Upper lobe of right lung (tissue), 1 donor: ENCODE data around the gene EXOC7. TPM values are rescaled to one million over a fixed set of nuclear protein-coding genes. Genes with fewer than 3 reads are reported as not detected.

Source experiments
- ATAC-seq: fragments of 200-7000 bp; cut with Tn5 transposase; one replicate; pipeline ENCODE4 v1.9.1; 2020; ENCODE audit warnings: mild to moderate bottlenecking, moderate library complexity
- DNase-seq: peaks from one replicate; pipeline ENCODE4 v3.0.0-alpha.2; 2020
- H3K27ac ChIP-seq: fragments of 200-600 bp; one replicate; pipeline ENCODE4 v1.8.0; 2022
- H3K27me3 ChIP-seq: fragments of 200-600 bp; one replicate; pipeline ENCODE4 v1.8.0; 2022; ENCODE audit warnings: mild to moderate bottlenecking
- H3K36me3 ChIP-seq: fragments of 200-600 bp; one replicate; pipeline ENCODE4 v1.8.0; 2022
- H3K4me1 ChIP-seq: fragments of 200-600 bp; one replicate; pipeline ENCODE4 v1.8.0; 2022
- H3K4me3 ChIP-seq: fragments of 200-600 bp; one replicate; pipeline ENCODE4 v1.8.0; 2022; ENCODE audit warnings: mild to moderate bottlenecking
- H3K9me3 ChIP-seq: fragments of 200-600 bp; one replicate; pipeline ENCODE4 v1.8.0; 2022
- intact Hi-C: fragments of 100-400 bp; cut with DNase I; formaldehyde crosslinking; loops from one replicate; pipeline ENCODE4 v1.11.0; 2022
- total RNA-seq: library from RNA; stranded (reverse); fragmentation: NEBNext Ultra II Directional; extraction: Animal tissue kit (Norgen Biotek cat#: 25700); gene quantifications from one replicate; pipeline ENCODE4 v1.2.1, GENCODE V29; 2021
- TF ChIP-seq, protein P1 (sequence below): fragments of 200-600 bp; IDR thresholded peaks from one replicate; pipeline ENCODE4 v1.8.0; 2022; ENCODE audit warnings: antibody characterized with exemption
- donor health status: DM: no; HTN: yes; CAD: no; lungs with severe emphysema.

Gene EXOC7
- total RNA-seq, 1 donor from 2014 or later, result 121 TPM

DNA sequence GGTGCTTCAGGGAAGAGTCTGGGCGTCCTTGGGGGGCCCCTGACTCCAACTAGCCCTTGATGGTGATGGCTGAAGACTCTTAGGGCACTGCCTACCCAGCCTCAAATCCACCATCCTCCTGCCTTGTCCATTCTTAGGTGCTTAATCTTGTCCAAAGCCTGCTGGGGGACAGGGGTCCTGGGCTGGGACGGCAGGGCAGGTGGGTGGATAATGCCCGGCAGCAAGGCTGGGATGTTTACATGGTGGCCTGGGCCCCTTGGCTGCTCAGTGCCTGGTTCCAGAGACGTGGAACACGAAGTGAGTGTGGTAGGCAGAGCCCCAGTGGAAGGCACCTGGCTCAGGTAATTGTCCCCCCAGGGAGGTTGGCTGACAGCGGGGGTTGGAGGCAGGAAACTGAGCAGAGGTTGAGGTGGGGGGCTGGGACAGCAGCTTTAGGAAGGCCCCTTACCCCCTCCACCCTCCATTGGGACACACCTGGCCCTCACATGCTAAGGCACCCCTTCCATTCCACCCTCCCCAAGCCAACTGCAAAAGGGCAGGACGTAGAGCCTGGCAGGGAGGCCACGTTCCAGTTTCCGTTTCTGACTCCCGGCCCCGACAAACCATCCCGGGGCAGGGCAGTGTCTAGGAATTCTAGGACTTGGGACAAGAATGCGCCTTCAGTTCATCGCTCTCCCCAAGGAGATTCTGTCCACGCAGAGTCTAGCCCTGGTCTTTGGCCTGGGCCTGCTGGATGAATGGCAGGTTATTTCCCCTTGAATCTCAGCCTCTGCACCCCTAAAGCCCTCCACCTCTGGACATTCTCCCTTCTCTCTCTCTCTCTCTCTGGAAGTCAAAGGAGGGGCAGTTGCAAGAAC lies 35.5 kb upstream of the EXOC7 start:
- intact Hi-C loops, result no loop called here
- Histone ChIP-seq H3K4me3 (peak overlapping the region; percentile 56), H3K27ac (peak overlapping the region; percentile 55), H3K27me3 (peaks cover 38% of the 10 kb centered on the region), H3K9me3 (no peaks in the 10 kb centered on the region), H3K36me3 (no peaks in the 10 kb centered on the region), H3K4me1 (peaks cover 31% of the 10 kb centered on the region)
- TF ChIP-seq, protein P1, sequence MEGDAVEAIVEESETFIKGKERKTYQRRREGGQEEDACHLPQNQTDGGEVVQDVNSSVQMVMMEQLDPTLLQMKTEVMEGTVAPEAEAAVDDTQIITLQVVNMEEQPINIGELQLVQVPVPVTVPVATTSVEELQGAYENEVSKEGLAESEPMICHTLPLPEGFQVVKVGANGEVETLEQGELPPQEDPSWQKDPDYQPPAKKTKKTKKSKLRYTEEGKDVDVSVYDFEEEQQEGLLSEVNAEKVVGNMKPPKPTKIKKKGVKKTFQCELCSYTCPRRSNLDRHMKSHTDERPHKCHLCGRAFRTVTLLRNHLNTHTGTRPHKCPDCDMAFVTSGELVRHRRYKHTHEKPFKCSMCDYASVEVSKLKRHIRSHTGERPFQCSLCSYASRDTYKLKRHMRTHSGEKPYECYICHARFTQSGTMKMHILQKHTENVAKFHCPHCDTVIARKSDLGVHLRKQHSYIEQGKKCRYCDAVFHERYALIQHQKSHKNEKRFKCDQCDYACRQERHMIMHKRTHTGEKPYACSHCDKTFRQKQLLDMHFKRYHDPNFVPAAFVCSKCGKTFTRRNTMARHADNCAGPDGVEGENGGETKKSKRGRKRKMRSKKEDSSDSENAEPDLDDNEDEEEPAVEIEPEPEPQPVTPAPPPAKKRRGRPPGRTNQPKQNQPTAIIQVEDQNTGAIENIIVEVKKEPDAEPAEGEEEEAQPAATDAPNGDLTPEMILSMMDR, result no peak
- ATAC-seq, result no peak
- no peak for DNase-seq

DNA sequence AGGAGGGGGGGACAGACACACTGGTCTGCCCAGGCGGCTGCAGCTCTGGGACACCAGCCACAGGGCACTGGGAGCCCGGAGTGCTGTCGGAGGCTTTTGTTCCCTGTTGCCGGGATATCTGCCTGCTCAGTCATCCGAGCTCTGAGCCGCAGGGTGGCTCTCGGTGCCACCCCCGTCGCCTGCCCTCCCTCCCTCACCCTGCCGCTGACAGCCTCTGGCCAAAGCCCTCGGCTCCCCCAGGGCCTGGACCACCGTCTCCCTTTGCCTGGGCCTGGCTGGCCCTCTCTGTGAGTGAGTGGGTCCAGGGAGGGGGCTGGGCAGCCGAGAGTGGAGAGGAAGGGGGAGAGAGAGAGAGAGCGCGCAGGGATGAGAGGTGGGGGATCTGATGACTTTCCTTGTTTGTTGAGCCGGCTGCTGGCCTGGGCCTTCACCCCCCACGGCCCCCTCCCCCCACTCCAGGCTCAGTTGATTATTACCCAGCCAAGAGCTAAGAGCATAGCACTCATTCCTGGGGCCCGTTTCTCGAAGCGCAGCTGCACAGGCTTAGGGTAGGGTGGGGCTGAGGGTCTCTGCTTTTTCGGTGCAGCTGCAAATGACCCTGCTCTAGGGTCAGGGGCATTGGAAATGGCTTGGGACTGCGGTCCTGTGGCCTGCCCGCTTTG lies 34.8 kb upstream of the EXOC7 start:
- TF ChIP-seq, protein P1, result no peak
- intact Hi-C loops, result no loop called here
- Histone ChIP-seq H3K4me3 (peak overlapping the region; percentile 56), H3K27ac (peak overlapping the region; percentile 55), H3K9me3 (no peaks in the 10 kb centered on the region), H3K27me3 (peaks cover 38% of the 10 kb centered on the region), H3K36me3 (no peaks in the 10 kb centered on the region), H3K4me1 (peaks cover 24% of the 10 kb centered on the region)
- ATAC-seq (peak; percentile 29), DNase-seq (no peak)

DNA sequence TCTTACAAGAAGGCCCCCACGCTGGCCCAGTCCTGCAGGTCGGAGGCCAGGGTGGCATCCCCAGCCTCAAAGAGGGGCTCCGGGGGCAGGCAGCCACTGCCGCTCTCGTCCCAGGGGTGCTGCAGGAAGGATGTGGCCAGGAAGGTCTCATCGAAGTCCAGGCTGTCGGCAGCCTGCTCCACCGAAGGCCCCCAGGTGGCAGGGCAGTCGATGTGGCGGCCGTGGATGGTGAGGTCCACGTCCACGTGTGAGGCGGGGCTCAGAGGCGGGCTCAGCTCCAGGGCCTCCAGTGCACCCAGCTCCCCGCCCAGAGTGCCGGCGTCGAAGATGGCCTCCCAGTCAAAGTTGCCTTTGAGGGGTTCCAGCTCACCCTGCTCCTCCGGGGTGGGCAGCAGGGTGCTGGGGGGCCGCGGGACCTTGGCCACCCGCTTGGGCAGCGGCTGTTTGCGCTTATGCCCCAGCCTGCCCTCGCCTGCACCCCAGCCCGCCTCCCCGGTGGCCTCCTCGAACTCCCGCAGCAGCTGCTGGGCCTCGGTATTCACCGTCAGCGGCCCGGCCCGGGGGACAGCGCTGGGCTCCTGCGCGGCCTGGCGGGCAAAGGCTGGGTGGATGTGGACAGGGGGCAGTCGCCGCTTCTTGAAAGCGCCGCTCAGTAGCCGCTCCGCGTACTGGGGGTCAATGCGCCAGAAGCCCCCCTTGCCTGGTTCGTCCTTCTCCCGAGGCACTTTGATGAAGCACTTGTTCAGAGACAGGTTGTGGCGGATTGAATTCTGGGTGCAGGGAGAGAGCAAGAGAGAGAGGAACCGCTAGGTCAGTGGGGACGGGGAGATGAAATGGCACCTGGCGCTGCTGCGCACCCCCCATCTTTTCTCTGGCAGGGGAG lies 34.0 kb upstream of the EXOC7 start:
- ATAC-seq, result no peak
- Histone ChIP-seq H3K27me3 (peaks cover 38% of the 10 kb centered on the region), H3K36me3 (no peaks in the 10 kb centered on the region), H3K4me1 (peaks cover 24% of the 10 kb centered on the region), H3K9me3 (no peaks in the 10 kb centered on the region), H3K27ac (peak overlapping the region; percentile 55), H3K4me3 (no peak overlapping the region)
- intact Hi-C loops, result no loop called here
- TF ChIP-seq, protein P1, result no peak
- no peak for DNase-seq

DNA sequence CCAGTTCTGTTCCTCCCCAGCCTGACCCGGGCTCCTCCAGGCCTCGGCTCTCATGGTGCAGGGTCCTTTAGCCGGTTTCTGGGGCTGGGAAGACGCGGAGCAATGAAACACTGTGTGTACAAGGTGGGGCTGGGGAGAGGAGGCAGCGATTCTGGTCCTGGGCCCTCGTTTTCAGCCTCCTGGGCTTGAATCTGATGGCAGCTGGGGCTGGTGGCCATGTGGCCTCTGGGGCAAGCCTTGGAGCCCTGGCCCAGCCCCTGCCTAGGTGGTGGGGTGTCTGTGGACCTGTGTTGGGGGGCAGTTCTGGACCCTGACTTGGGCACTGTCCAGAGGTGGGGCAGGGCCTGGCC lies 33.4 kb upstream of the EXOC7 start:
- DNase-seq, result no peak
- Histone ChIP-seq H3K9me3 (no peaks in the 10 kb centered on the region), H3K27me3 (peaks cover 38% of the 10 kb centered on the region), H3K36me3 (no peaks in the 10 kb centered on the region), H3K4me3 (no peak overlapping the region), H3K27ac (no peak overlapping the region), H3K4me1 (peaks cover 23% of the 10 kb centered on the region)
- TF ChIP-seq, protein P1, result no peak
- no peak for ATAC-seq
- intact Hi-C loops, result no loop called here

DNA sequence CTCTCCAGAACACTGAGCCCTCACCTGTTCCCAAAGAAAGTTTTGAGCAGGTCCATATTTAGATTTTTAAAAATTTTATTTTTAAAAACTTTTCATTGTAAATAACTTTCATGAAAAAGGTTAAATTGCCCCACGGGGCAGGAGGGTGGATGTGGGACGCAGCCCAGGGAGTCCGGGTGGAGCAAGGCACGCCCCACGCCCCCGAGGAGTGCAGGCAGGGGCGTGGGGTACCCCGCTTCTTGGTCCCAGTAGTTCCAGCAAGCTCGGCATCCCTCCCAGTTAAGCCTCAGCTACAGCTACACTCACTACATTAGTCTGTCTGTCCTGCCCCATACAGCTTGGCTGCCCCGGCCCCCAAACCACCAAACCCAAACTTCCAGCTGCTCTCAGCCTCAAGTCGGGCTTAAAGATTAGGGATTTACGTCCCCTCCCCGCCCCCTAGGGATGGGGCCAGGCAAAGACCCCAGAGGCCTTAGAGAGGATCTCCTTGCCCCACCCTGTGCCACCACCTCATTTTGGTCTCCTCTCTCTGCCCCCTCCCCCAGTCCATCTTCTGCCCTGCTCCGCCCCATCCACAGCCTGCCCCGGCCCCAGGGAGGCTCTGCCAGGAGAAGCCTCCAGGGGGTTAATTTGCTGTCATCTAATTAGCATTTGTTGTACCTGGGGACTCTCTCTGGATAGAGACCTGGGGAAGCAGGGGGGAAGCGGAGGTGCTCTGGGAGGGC lies 32.9 kb upstream of the EXOC7 start:
- intact Hi-C loops, result no loop called here
- H3K27me3 ChIP-seq, result peaks cover 38% of the 10 kb centered on the region
- TF ChIP-seq, protein P1, result no peak
- H3K4me1 ChIP-seq, result peaks cover 18% of the 10 kb centered on the region
- ATAC-seq, result no peak
- no peaks in the 10 kb centered on the region for H3K9me3 ChIP-seq
- no peak overlapping the region for H3K27ac ChIP-seq
- H3K4me3 ChIP-seq, result no peak overlapping the region
- no peaks in the 10 kb centered on the region for H3K36me3 ChIP-seq
- no peak for DNase-seq
